Neural cell (in vitro differentiated cells): ENCODE results near the gene FANCC.

Experiments
- EP300 ChIP-seq: fragments of 450-650 bp; conservative IDR thresholded peaks from 2 replicates; pipeline ENCODE4 v1.6.1; 2014; ENCODE audit warnings: antibody characterized with exemption, mild to moderate bottlenecking, moderate library complexity; ENCODE audit not compliant: poor library complexity, severe bottlenecking
- EZH2 ChIP-seq: fragments of 200-600, 300-800 bp; shearing (Covaris generic), sonication (generic); IDR thresholded peaks from 2 replicates; pipeline ENCODE4 v1.6.1; 2014; ENCODE audit warnings: antibody characterized with exemption, low read length, borderline replicate concordance, mild to moderate bottlenecking; ENCODE audit not compliant: insufficient read depth, poor library complexity, severe bottlenecking
- POLR2AphosphoS5 ChIP-seq: IDR thresholded peaks from 2 replicates; pipeline ENCODE4 v1.6.1; 2012
- RAD21 ChIP-seq: fragments of 450-650 bp; conservative IDR thresholded peaks from 2 replicates; pipeline ENCODE4 v1.6.1; 2014; ENCODE audit warnings: antibody characterized with exemption, mild to moderate bottlenecking, moderate library complexity
- REST ChIP-seq: IDR thresholded peaks from 2 replicates; pipeline ENCODE4 v1.6.1; 2012; ENCODE audit warnings: borderline replicate concordance
- TAF1 ChIP-seq: IDR thresholded peaks from 2 replicates; pipeline ENCODE4 v1.6.1; 2012; ENCODE audit warnings: low read depth
- TF ChIP-seq, protein P1 (sequence below): fragments of 450-650 bp; IDR thresholded peaks from 2 replicates; pipeline ENCODE4 v1.5.1; 2014; ENCODE audit warnings: antibody characterized with exemption, mild to moderate bottlenecking, moderate library complexity; ENCODE audit not compliant: poor library complexity, severe bottlenecking

DNA sequence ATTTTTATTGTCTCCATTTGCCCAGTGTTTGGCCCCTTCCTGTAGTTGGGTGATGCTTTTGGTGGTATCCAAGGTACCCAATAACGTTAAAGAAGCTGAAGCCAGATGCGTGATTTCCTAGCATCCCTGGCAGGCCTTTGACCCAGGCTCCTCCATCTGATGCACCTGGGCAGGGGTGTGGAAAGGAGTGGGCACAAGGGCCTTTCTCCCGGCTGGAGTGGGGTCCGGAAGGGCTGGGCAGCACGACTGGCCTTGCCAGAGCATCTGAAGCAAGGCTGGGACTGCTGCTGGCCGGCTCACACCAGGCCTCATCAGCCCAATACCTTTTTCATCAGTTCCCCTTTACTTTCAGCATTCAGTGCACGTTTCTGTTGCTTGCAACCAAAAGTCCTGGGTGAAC, 220.2 kb downstream of the FANCC start:
- no peak for TF ChIP-seq EZH2
- no peak for TF ChIP-seq REST
- TF ChIP-seq, protein P1, sequence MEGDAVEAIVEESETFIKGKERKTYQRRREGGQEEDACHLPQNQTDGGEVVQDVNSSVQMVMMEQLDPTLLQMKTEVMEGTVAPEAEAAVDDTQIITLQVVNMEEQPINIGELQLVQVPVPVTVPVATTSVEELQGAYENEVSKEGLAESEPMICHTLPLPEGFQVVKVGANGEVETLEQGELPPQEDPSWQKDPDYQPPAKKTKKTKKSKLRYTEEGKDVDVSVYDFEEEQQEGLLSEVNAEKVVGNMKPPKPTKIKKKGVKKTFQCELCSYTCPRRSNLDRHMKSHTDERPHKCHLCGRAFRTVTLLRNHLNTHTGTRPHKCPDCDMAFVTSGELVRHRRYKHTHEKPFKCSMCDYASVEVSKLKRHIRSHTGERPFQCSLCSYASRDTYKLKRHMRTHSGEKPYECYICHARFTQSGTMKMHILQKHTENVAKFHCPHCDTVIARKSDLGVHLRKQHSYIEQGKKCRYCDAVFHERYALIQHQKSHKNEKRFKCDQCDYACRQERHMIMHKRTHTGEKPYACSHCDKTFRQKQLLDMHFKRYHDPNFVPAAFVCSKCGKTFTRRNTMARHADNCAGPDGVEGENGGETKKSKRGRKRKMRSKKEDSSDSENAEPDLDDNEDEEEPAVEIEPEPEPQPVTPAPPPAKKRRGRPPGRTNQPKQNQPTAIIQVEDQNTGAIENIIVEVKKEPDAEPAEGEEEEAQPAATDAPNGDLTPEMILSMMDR: no peak
- TF ChIP-seq TAF1: no peak
- no peak for TF ChIP-seq EP300
- TF ChIP-seq RAD21: no peak
- no peak for TF ChIP-seq POLR2AphosphoS5
